ENCODE measurements around the gene ADM.

GRCh38 chr11:10315083-10315482, 10.2 kb downstream of the ADM start:
- no peak for TF ChIP-seq CTCF (IDR thresholded peaks at IDR 0.05)
- TF ChIP-seq EZH2 (IDR thresholded peaks at IDR 0.05; ENCODE audit: borderline replicate concordance, insufficient read depth, low read depth, low read length, poor library complexity, severe bottlenecking): no peak
